HuH-7.5 (cell line): Measurements from ENCODE around the gene ECT2L.

ENCODE experiments used
- DNase-seq: peaks from one replicate; pipeline ENCODE4 v3.0.0; 2011; ENCODE audit warnings: low spot score

Gene ECT2L, protein sequence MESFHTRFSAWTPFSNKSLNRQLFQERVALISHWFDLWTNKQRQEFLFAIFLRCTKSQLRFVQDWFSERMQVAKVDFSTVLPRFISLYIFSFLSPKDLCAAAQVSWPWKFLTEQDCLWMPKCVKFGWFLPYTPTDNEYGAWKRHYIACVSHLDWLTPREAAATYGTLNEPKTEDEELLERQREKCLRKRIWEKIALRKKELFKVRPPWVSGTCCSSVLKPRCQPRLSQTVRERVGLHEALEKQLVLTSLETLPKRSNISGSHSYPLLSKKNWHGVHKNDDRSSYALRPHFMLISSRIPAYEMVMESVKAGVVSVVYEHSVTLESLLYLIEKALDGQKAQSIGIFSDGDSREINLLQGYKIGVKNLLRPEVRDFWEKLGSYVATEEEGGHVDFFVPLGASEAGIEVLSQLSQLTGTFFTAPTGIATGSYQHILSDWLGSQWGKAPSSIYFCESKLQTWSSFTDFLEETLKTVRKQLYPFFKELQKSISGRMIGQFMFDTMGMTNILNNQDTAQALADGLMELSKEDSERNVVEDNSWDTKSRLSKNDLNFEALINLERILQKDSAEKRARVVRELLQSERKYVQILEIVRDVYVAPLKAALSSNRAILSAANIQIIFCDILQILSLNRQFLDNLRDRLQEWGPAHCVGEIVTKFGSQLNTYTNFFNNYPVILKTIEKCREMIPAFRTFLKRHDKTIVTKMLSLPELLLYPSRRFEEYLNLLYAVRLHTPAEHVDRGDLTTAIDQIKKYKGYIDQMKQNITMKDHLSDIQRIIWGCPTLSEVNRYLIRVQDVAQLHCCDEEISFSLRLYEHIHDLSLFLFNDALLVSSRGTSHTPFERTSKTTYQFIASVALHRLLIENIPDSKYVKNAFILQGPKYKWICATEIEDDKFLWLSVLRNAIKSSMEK

DNA sequence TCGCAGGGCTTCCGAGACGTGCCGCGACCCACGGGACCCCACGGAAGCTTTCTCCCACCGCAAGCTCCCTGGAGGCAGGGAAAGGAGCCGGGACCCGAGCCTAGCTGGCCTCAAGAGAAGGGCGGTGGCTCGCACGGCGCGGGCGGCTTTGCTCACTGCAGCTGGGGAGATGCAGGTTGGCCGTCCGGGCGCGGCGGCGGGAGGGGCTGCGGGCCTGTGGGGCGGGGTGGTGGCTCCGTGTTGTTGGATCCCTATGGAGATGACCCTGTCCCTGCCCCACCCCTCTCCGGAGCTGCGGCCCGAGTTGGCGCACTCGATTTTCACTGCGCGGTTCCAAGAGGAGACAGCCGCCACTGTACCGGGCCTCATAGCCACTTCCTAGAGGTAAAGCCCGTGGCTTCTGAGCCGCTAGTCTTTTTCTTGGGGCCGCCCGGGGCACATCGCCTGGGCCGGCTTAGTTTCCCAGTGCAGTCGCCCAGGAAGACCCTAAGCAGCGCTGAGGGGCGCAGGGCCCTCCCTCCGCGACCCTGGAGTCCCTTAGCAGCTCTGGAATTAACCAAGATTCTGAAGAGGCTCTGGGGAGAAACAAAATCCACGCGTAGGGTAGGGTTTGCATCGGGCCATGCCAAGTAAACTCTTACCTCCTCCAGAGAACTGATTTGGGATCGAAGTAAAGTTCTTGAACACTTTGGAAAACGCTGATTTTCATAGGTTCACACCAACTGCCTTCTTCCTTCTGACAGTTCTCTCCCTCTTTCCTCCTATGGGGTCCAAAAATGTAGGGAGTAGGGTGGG lies at the start of gene ECT2L:
Gene ECT2L (plus strand): TSS at position 279 of the 795 bp plus-strand sequence. CDS start 17,188 bp downstream, outside the sequence.
- DNase-seq, result no peak

DNA sequence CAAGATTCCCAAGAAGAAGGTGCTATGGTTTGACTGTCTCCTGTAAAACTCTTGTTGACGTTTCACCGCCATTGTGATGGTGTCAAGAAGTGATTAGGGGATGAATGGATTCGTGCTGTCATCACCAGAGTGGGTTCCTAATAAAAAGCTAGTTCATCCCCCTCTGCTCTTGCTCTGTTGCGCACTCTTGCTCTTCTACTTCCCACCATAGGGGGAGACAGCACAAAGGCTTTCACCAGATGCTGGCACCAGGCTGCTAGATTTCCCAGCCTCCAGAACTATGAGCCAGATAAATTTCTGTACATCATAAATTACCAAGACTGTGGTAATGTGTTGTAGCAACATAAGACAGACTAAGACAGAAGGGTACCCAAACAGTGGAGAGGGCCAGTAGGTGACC lies 43.9 kb upstream of the ECT2L start:
- no peak for DNase-seq

DNA sequence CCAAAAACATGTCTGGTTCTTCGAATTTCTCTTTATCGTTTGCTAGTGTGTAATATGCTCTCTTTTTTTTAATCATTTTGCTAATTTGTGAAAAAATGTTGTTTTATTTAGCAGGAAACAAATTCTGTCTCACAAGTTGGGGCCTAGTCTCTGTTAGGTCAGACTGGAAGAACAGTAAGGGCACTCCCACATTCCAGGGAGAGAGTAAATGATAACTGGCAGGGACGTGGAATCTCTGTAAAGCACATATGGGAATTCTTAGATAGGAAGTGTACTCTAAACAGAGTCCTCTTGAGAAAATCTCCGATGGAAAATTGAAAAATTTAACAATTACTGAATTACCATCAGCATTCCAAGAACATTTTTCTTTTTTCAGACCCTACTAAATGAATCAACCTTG lies 38.8 kb upstream of the ECT2L start:
- DNase-seq, result no peak

DNA sequence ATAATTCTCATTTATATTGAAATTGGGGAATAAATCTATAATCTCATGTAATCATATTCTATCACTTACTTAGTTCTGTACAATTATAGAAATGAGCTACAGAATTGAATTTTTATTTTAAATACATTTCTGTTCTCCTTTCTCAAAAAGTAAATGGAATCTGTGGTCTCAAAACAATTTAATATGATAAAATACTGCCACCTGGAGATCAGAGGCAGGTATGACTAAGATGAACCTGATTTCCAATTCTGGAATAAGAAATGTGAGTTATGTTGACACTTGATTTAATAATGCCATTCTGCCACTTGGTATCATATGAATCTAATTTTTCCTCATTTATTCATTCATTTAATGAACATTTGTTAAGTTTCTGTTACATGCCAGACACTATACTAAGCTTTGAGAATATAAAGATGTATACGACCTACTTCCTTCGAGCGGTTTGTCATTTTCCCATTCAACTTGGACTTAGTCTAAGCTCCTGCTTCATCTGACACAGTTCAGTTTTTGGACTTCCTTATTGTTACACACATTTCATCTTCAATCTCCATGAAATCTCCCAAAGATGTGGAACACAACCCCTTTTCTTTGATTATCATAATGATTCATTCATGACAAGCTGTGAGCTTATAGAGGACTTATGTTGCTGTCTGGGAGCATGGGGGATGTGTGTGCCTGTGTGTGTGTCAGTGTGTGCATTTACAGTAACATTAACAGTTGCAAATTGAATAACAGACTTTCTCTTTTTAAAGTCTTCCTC lies 29.8 kb upstream of the ECT2L start:
- DNase-seq, result no peak

DNA sequence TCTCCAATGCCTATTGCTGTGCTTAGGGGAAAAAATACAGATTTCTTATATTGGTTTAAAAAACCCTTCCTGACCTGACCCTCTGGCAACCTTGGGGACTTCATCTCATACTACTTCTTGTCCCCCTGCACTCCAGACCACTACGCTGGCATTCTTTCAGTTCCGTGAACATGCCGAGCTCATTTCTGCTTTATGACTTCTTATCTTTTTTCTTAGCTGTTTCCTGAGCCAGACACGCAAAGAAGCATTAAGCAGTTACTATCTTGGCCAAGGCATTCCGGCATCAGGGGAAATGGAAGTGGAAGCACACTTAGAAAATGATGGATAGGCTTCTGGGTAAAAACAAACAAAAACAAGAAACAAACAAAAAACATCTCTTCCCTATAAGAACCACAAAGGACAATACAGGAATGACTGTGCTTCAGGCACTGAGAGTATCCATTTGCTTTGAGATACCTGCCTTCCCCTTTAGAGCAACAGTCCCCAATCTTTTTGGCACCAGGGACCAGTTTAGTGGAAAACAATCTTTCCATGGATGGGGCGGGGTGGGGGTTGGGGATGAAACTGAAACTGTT lies 26.7 kb upstream of the ECT2L start:
- no peak for DNase-seq

DNA sequence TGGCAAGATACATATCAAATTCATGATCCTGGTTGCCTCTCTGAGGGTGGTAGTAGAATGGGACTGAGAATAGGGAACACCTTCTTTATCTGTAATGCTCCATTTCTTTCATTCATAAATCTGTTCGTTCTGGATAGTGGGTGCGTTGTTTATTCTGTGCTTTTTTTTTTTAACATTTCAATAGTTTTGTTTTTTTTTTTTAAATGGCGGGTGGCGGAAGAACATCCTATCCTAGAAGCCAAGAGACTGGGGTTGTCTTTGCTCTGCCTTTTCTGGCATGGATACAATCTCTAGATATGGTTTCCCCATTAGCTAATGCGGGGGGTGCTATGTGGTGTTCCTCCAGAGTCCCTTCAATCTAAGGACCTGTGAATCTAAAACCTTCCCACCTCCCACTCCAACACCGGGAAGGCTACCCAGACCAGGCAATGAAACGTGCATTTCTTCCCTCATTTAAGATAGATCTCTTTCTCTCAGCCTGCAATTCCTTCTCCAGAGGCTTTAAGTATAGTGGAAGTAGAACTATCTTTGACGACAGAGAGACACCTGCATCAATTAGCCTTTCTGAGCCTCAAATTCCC lies 23.2 kb upstream of the ECT2L start:
- DNase-seq, result no peak

DNA sequence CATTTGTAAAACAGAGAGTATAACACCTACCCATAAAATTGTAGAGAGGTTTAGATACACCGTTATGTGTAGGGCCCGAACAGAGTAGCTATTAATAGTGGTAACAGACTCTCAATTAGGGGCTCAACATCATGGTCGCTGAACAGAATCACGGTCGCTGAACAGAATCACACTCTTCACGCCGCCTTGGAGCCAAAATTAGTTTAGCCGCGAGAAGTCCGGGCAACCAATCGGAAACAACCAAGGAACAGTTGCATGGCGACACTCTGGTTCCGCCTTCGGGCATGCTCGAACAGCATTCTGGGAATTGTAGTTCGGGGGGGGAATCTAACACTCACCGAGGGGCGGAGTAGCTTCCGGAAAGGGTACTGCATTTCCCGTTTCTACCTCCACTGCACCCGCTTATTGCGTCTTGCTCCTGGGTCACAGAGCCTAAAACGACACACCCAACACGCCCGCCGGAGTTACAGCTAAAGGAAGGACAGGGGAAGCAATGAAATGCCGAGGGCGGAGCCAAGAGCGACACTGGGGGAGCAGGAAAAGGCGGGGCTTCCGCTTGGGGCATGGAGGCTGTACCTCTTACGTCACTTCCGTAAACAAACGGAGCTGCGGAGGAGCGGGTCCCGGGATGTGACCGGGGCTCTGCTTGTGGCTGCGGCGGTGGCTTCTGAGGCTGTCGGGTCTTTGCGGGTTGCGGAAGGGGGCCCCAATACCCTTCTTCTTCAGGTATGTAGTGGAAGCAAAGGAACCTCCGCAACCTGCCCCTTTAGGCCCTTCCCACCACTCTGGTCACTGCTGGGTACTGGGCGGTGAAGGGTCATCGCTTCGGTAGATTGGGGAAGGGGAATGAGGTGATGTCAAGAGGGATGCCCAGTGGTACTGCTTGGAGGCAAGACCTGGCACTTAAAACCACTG lies 22.5 kb upstream of the ECT2L start, which contains the start of gene CCDC28A:
Gene CCDC28A (plus strand): TSS at position 593 of the 915 bp plus-strand sequence. CDS start 2,352 bp downstream, outside the sequence.
- DNase-seq, result peak; percentile 68

DNA sequence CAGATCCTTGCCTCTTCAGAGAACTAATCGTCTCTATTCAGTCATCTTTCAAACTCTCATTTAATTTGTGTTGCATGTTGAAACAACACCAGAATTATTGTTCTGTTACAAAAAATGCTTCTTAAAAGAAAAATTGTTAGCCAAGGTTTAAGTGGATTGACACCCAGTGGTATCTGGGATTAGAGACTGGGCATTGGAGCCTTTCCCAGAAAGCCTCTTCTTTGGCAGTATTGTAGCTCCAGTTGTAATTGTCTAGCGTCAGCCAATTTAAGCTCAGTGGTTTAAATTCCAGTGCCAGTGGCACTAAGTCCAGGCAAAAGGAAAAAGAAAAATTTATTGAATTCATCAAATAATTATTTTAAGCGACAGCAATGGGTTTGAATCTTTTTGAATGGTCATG lies 21.5 kb upstream of the ECT2L start:
- DNase-seq, result no peak

DNA sequence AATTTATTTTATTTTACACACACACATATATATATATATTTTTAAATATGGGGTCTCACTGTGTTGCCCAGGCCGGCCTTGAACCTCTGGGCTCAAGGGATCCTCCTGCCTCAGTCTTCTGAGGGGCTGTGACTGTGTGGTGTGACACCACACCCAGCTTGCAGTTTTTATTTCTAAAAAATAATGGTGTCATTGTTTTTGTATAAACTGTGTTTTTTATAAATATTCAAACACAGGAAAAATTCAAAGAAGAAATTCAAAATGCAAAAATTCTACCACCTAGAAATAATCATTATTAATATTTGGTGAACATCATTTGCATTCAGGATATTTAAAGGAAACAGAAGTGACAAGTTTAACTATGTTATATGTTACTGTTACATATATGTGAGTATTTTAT lies 19.2 kb upstream of the ECT2L start:
- no peak for DNase-seq

DNA sequence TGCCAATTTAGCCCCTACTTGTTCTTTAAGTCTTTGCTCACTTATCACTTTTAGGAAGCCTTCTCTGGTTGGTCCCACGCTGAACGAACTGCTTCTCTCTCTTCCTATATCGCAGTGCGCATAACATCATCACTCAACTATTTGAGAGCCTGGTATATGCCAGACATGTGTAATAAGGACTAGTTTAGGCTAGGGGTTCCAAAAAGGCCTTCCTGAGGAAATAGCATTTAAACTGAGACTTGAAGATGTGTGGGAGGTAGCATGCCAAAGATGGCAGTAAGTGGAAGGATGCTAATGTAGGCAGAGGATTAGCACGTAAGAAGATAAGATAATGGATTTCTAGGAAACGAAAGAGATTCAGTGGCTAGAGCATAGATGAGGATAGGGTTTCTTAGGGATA lies 17.6 kb upstream of the ECT2L start:
- no peak for DNase-seq

DNA sequence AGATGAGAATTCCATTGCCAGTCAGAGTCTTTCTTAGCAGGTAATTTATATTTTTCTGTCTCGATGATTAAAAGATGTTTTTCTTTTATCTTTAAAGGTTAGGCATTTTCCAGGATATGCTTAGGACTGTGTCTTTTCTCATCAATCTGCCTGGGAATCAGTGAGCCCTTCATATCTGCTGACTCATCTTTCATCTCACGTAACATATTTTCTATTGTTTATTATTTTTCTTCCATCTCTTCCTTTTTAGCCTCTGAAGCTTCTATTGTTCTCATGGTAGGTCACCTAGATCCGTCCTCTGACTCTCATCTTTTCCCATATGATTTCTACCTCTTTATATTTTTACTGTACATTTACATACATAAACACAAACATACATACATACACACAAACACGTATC lies 13.6 kb upstream of the ECT2L start:
- DNase-seq, result no peak

DNA sequence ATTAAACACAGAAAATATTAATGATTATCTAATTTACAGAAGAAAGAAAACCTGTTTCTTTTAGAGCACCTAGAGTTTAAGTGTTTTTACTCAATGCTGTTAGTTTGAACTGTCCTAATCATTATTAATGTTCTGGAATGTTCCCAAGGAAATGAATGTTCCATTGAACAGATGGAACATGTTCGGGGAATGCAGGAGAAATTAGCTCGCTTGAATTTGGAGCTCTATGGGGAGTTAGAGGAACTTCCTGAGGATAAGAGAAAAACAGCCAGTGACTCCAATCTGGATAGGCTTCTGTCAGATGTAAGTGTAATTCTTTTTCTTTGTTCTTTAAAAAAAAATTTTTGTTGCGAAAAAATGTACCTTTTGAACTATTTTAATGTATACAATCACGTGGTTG lies 10.8 kb upstream of the ECT2L start:
- no peak for DNase-seq

DNA sequence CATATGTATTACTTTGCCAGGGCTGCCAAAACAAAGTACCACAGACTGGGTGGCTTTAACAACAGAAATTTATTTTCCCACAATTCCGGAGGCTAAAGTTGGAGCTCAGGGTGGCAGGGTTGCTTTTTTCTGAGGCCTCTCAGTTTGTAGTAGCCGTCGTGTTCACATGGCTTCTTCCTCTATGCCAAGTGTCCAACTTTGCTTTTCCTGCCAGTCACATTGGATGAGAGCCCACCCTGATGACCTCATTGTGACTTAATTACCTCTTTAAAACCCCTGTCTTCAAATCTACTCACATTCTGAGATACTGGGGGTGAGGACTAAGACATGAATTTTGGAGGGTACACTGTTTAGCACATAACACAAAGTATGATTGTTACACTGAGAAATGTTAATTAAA lies 9.9 kb upstream of the ECT2L start:
- no peak for DNase-seq

DNA sequence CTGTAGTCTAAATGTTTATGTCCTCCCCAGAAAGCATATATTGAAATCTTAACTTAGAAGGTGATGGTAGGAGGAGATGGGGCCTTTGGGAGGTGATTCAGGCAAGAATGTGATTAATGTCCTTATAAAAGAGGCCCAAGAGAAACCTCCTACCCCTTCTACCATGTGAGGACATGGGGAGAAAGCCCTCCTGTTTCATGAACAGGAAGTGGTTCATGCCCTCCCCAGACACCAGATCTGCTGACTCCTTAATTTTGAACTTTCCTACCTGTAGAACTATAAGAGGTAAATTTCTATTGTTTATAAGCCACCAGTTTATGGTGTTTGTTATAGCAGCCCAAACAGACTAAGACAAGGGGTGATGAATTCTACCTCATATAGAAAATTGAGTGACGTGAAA lies 8.7 kb upstream of the ECT2L start:
- no peak for DNase-seq

DNA sequence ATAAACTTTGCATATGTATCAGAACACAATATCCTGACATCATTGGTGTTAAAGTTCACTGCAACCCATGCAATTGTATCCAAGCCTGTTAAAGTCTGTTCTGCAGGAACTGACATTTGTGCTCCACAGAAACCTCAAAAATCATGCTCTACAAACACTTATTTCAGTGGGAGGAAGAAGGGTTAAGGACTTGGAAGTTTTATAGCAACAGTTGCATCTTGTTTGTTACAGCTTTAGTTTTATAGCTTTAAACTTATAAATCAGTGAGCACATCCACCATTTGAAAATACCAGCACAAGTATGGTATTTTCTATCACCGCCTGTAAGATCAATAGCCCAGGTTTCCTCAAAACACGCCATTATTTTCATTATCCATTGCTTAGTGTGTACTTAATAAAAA lies 884 bp downstream of the ECT2L start:
- no peak for DNase-seq

DNA sequence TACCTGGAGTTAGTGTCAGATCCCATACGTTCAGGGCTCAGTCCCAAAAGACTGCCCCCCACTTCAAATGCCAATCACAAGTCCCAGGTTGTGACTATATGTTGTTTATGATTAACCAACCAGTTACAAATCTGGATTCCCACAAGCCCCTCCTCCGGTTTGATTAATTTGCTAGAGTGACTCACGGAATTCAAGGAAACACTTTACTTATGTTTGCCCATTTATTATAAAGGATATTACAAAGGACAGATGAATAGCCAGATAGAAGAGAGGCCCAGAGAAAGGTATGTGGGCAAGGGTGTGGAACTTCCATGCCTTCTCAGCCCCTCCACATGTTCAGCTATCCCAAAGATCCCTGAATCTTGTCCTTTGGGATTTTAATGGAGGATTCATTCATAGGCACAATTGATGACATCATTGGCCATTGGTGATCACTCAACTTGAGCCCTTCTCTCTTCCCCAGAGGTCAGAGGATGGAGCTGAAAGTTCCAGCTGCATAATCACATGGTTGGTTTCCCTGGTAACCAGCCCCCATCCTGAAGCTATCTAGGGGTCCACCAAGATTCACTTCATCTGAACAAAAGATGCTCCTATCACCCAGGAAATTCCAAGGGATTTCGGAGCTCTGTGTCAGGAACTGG lies 2.0 kb downstream of the ECT2L start:
- DNase-seq, result no peak

DNA sequence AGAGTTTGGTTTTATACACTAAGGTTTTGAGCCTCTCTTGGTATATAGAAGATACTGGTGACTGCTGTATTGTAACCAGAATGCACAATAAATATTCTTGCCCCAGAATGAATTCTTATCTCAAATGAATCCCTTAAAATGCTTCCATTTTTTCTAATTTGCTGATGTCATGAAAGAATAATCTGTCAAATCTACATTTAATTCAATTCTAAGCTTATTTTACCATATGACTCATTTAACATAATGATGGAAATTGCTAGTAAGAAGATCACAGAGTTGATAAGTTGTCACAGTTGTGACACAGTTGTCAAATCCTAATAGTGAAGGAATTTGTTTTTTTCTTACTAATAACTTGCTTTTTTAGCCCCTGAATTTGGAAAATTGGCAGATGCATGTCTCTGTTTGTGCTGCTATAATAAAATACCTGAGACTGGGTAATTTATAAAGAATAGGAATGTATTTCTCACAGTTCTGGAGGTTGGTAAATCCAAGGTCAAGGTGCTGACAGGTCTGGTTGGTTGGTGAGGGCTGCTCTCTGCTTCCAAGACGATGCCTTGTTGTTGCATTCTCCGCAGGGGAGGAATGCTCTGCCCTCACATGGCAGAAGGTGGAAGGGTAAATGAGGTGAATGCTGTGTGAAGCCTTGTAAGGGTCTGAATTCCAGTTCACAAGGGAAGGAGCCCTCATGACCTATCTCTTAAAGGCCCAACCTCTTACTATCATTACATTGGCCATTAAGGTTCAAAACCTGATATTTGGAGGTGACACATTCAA lies 4.7 kb downstream of the ECT2L start:
- no peak for DNase-seq

DNA sequence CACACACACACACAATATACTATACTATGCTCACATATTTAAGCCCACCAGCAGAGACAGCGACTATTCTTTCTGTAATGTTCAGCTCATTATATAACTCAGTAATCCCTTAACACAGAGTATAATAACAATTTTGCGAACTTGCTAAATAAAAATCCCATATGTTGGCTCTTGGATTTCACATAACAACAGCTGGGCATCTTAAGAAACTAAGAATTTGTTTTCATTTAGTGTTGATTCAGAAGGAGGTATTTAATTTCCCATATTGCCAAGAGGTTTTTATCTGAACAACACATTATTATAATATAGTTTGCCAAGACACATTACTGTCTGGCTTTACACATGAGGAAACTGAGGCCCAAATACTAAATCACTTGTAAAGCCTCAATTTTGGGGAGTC lies 7.4 kb downstream of the ECT2L start:
- DNase-seq, result no peak
